Parathyroid adenoma (tissue), 2 donors: ENCODE measurements around the gene FBXO46.

Experiments
- H2AFZ ChIP-seq: fragments of 300-600 bp; sonication (generic); one replicate; pipeline ENCODE4 v1.7.0; 2017; ENCODE audit warnings: antibody characterized with exemption, mild to moderate bottlenecking
- H3K27ac ChIP-seq: fragments of 300-600 bp; sonication (generic); one replicate; pipeline ENCODE4 v1.7.0; 2017
- H3K27me3 ChIP-seq: fragments of 300-600 bp; sonication (generic); one replicate; pipeline ENCODE4 v1.7.0; 2017; ENCODE audit warnings: low read length; ENCODE audit not compliant: control insufficient read depth, insufficient read depth
- H3K36me3 ChIP-seq: fragments of 300-600 bp; sonication (generic); one replicate; pipeline ENCODE4 v1.7.0; 2017; ENCODE audit warnings: low read length; ENCODE audit not compliant: control insufficient read depth, insufficient read depth
- H3K4me1 ChIP-seq: fragments of 300-600 bp; sonication (generic); one replicate; pipeline ENCODE4 v1.7.0; 2017; ENCODE audit warnings: control low read depth
- H3K4me2 ChIP-seq: fragments of 300-600 bp; sonication (generic); one replicate; pipeline ENCODE4 v1.7.0; 2017; ENCODE audit warnings: low read length
- H3K4me3 ChIP-seq: fragments of 300-600 bp; sonication (generic); one replicate; pipeline ENCODE4 v1.7.0; 2017; ENCODE audit warnings: low read depth, low read length
- H3K79me2 ChIP-seq: fragments of 300-600 bp; sonication (generic); one replicate; pipeline ENCODE4 v1.7.0; 2017; ENCODE audit warnings: control low read depth
- H3K9ac ChIP-seq: fragments of 300-600 bp; sonication (generic); one replicate; pipeline ENCODE4 v1.7.0; 2017; ENCODE audit warnings: mild to moderate bottlenecking
- H3K9me3 ChIP-seq: fragments of 300-600 bp; sonication (generic); one replicate; pipeline ENCODE4 v1.7.0; 2017; ENCODE audit warnings: low read length; ENCODE audit not compliant: control insufficient read depth
- TF ChIP-seq, protein P1 (sequence below): fragments of 300-600 bp; sonication (generic); IDR thresholded peaks from one replicate; pipeline ENCODE4 v1.7.0; 2017; ENCODE audit warnings: antibody characterized with exemption, mild to moderate bottlenecking
- donor health status: primary hyperparathyroidism.

The FBXO46 gene

GRCh38 chr19:45730368-45731288 is at the start of gene FBXO46:
Gene FBXO46, minus strand, starts transcription at chr19:45730896. Its CDS starts 17,401 bp downstream, at chr19:45713495.
- peaks cover 47% of the 10 kb centered on the region for H3K79me2 ChIP-seq
- no peaks in the 10 kb centered on the region for H3K27me3 ChIP-seq
- TF ChIP-seq, protein P1, sequence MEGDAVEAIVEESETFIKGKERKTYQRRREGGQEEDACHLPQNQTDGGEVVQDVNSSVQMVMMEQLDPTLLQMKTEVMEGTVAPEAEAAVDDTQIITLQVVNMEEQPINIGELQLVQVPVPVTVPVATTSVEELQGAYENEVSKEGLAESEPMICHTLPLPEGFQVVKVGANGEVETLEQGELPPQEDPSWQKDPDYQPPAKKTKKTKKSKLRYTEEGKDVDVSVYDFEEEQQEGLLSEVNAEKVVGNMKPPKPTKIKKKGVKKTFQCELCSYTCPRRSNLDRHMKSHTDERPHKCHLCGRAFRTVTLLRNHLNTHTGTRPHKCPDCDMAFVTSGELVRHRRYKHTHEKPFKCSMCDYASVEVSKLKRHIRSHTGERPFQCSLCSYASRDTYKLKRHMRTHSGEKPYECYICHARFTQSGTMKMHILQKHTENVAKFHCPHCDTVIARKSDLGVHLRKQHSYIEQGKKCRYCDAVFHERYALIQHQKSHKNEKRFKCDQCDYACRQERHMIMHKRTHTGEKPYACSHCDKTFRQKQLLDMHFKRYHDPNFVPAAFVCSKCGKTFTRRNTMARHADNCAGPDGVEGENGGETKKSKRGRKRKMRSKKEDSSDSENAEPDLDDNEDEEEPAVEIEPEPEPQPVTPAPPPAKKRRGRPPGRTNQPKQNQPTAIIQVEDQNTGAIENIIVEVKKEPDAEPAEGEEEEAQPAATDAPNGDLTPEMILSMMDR, result peak; percentile 24

DNA sequence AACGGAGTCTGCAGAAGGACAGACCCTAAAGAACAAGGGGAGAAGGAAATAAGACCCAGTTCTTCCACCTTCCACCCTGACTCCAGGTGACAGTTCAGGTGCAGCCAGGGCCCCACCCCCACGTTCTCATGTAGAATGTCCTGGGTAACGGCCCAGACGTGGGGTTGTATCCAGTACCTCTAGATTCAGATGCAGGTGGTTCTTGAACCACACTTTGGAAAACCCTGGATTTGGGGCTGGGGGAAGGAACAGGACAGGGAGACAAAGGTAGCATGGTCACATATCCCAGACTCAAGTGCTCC is 49.4 kb upstream of the FBXO46 start:
- no peaks in the 10 kb centered on the region for H3K36me3 ChIP-seq
- TF ChIP-seq, protein P1, result no peak
- H3K4me1 ChIP-seq, result peaks cover 10% of the 10 kb centered on the region
- no peaks in the 10 kb centered on the region for H3K27me3 ChIP-seq
- H3K27ac ChIP-seq, result no peak overlapping the region
- no peaks in the 10 kb centered on the region for H3K9me3 ChIP-seq
- no peak overlapping the region for H3K4me3 ChIP-seq
- no peak overlapping the region for H2AFZ ChIP-seq
- peak overlapping the region; percentile 2 for H3K4me2 ChIP-seq
- peaks cover 2% of the 10 kb centered on the region for H3K79me2 ChIP-seq
- H3K9ac ChIP-seq, result no peak overlapping the region

More at GRCh38 chr19:45730368-45731288, at the start of gene FBXO46:
- H3K9ac ChIP-seq, result no peak within 1 kb of the TSS
- peak within 1 kb of the TSS; percentile 56 for H3K4me3 ChIP-seq
- peak within 1 kb of the TSS; percentile 89 for H2AFZ ChIP-seq
- peak within 1 kb of the TSS; percentile 82 for H3K4me2 ChIP-seq
- peak within 1 kb of the TSS; percentile 34 for H3K27ac ChIP-seq
- peaks cover 6% of the 10 kb centered on the region for H3K4me1 ChIP-seq
- no peaks in the 10 kb centered on the region for H3K36me3 ChIP-seq
- no peaks in the 10 kb centered on the region for H3K9me3 ChIP-seq

- Histone ChIP-seq H3K4me2 (peak overlapping the region; percentile 59), H3K27me3 (no peaks in the 10 kb centered on the region), H3K4me1 (peaks cover 10% of the 10 kb centered on the region), H3K36me3 (no peaks in the 10 kb centered on the region), H3K27ac (no peak overlapping the region), H2AFZ (no peak overlapping the region), H3K79me2 (peaks cover 2% of the 10 kb centered on the region), H3K9me3 (no peaks in the 10 kb centered on the region), H3K9ac (no peak overlapping the region), H3K4me3 (peak overlapping the region; percentile 8)
- TF ChIP-seq, protein P1, result no peak
Observed at GRCh38 chr19:45779231-45780145, 48.8 kb upstream of the FBXO46 start.

DNA sequence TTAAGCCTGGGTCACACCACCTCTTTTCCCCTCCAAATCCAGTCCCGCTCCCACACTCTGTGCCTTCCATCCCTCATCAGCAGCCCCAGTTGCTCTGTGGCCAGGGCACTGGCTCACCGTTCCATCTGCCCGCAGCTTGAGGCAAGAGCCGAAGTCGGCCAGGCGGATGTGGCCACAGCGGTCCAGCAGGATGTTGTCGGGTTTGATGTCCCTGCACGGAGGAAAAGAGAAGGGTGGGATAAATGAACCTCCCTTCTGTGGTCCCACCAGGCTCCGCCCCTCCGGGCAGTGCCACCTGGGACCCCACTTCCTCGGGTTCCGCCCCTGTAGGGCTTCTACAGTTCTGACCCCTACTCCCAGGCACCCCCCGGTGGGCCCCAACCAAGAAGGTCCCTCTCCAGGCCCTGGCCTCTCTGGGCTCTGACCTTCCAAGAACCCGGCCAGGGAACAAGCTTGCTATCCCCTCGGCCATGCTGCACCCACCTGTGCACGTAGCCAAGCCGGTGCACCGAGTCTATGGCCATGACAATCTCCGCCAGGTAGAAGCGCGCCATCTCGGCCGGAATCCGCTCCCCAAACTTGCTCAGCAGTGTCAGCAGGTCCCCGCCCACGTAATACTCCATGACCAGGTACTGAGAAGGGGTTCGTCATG is 47.4 kb upstream of the FBXO46 start:
- Histone ChIP-seq H3K79me2 (peaks cover 2% of the 10 kb centered on the region), H3K4me3 (no peak overlapping the region), H3K9ac (no peak overlapping the region), H3K4me1 (peaks cover 10% of the 10 kb centered on the region), H2AFZ (no peak overlapping the region), H3K27ac (no peak overlapping the region), H3K36me3 (no peaks in the 10 kb centered on the region), H3K4me2 (no peak overlapping the region), H3K27me3 (no peaks in the 10 kb centered on the region), H3K9me3 (no peaks in the 10 kb centered on the region)
- TF ChIP-seq, protein P1, result no peak
